GM12801 (cell line): ENCODE results near the gene TMEM255A.

Experiments
- TF ChIP-seq, protein P1 (sequence below): IDR thresholded peaks from one replicate; pipeline ENCODE4 v1.5.1; 2011; ENCODE audit warnings: control low read depth; ENCODE audit not compliant: insufficient read length; ENCODE audit errors: extremely low read depth

TMEM255A gene

DNA sequence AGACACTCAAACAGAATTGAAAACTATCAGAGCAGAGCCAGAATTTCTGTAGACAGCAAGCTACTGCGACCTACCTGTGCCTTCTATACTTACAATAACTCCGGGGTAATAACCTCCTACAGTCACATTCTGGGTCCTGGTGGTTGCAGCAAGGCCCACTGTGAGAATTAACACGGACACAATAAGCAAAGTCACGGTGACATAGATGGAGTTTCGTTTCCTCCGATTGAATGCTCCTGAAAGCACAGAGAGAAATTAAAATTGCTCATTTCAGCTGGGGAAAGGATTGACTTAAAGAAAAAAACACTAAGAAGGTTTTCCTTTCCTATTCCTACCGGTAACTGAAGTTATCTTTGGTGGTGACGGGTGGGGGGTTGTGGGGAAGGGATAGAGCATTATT lies 7.0 kb downstream of the TMEM255A start:
- TF ChIP-seq, protein P1, sequence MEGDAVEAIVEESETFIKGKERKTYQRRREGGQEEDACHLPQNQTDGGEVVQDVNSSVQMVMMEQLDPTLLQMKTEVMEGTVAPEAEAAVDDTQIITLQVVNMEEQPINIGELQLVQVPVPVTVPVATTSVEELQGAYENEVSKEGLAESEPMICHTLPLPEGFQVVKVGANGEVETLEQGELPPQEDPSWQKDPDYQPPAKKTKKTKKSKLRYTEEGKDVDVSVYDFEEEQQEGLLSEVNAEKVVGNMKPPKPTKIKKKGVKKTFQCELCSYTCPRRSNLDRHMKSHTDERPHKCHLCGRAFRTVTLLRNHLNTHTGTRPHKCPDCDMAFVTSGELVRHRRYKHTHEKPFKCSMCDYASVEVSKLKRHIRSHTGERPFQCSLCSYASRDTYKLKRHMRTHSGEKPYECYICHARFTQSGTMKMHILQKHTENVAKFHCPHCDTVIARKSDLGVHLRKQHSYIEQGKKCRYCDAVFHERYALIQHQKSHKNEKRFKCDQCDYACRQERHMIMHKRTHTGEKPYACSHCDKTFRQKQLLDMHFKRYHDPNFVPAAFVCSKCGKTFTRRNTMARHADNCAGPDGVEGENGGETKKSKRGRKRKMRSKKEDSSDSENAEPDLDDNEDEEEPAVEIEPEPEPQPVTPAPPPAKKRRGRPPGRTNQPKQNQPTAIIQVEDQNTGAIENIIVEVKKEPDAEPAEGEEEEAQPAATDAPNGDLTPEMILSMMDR, result no peak

DNA sequence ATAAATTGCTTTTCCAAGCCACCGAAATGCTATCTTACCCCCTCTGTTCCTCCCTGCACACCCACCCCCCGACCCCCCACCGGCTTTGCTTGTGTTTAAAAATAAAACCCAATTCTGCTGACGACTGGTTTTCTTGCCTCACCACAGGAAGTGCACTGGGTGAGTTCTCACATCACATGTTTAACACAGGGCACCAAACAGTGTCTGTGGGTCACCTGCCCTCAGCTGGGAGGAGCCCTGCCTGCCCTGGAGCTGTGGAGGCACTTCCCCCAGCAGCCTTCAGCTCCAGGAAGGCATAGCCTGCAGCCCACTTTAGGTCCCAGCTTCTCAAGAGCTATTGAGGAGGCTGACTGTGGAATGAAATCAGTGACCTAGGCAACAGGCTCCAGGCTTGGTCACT lies 8.8 kb downstream of the TMEM255A start:
- TF ChIP-seq, protein P1, result no peak

DNA sequence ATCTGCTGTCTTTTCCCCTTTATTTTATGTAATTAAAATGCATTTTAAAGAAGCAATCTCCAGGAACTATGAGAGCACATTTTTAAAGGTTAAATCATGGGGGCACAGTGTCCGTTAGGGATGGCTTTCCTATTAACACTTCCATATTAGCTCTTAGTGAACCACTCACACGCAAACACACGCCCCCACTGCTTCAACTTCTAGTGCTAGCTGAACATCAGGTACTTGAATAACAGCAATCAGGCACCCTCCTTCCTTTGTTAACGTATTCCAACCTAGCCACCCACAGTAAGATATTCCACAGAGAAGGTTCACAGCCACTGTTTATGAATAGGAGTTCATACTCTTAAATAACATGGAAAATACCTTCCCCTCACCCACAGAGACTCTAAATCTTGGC lies 9.3 kb downstream of the TMEM255A start:
- TF ChIP-seq, protein P1, result no peak

DNA sequence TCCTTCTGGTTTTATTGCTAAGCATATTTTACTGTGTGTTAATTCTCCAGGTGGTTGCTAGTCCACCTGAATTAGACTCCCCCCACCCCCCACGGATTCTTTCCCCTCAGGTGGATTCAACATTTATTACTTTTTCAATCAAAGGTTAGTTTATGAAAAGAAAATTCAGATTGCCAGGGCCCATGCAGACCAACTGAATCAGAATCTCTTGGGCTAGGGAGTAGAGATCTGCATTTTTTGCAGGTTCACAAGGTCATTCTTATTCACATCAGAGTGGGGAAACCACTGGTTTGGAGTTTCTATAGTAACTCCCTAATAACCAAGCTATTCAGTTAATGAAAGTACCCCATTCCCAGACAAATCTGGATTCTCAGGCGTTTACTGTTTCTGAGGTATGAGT lies 9.8 kb downstream of the TMEM255A start:
- TF ChIP-seq, protein P1, result no peak

DNA sequence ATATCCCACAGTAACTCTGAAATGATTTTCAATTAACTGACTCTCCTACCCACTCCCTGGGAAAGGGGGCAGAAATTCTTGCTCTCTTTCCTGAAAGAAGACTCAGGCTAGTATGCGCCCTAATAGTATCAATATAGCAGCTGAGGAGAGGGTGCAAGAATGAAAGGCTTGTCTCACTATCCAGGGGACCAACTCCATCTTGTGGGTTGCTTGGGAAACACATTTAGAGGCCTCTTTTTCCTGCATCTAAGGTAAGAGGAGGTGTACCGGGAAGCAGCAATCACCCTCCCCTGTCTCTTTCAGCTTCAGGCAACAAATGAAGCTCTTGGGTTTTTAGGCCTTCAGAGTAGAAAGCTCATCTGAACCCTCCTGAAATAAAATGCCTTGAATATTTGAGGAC lies 11.3 kb downstream of the TMEM255A start:
- TF ChIP-seq, protein P1, result no peak

DNA sequence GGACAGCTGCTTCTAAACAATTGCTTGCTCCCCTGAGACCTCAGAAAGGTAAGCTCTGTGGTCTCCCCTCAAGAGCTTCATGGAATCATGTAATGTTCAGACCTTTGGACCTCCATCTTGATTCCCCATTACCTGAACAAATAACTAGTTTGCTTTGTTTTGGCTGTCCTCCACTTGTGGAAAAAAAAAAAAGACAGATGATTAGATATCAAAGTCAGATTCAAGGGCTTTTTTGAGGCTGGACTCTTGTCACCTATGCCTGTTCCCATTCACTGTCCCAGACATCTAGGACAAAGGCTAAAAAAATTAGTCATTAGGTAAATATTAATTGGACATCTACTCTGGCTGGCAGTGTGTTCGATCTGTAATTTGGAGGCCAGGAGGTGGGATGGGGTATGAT lies 13.3 kb downstream of the TMEM255A start:
- TF ChIP-seq, protein P1, result no peak

DNA sequence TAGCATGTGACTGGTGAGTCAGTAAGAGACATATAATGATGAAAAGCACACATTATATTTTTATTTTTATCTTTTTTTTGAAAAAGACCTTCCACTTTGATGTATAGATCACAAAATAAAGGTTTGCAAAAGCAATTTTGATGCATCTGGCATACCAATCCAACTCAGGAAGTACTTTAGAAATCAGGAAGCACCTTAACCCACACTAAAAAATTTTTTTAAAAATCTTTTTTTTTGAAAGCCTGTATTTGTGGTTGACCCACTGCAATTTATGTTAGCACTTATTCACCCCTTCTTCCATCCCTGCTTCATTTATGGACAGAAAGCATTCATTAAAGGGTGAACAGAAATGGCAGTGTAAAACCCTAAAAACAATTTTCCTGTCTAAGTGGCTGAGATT lies 16.6 kb downstream of the TMEM255A start:
- TF ChIP-seq, protein P1, result no peak

DNA sequence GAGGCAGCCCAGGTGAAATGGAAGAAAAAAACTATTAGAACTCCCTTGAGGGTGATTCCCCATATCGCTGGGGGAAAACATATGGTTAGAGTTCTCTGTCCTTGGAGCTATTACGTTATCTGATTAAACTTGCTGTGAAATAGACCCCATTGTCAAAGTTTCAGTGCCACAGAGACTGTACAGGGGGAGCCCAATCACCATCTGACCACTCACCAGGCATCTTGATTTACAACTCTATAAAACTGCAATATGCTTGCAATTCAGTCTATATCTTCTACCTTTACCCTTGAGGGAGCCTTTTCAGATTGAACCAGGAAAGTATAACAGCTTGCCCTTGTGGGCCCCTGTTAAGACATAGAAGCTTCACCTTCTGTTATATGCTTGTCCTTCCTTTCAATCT lies 18.2 kb downstream of the TMEM255A start:
- TF ChIP-seq, protein P1, result no peak
